ENCODE data around the gene LGALS12.

GRCh38 chr11:63472372-63472771 is 33.5 kb upstream of the LGALS12 start:
- TF ChIP-seq POLR2A (IDR thresholded peaks at IDR 0.05; ENCODE audit: low read length) = no peak
- no peak for TF ChIP-seq GATA1 (IDR thresholded peaks at IDR 0.05; ENCODE audit: low read depth, low read length)

All from erythroblast (primary cell).